ENCODE measurements around the gene CARM1. TPM values are rescaled to one million over a fixed set of nuclear protein-coding genes. Genes with fewer than 3 reads are reported as not detected.
A peak's percentile ranks its signal among the peaks of the same experiment; 100 is the strongest.
"Not testable (repeated sequence)": the region's sequence is repeated elsewhere in the genome, so short reads cannot be mapped to it uniquely, and the experiment has no call there.

The CARM1 gene
- total RNA-seq, 2 donors from 2014 or later, result 15.3 to 19.8 TPM

DNA sequence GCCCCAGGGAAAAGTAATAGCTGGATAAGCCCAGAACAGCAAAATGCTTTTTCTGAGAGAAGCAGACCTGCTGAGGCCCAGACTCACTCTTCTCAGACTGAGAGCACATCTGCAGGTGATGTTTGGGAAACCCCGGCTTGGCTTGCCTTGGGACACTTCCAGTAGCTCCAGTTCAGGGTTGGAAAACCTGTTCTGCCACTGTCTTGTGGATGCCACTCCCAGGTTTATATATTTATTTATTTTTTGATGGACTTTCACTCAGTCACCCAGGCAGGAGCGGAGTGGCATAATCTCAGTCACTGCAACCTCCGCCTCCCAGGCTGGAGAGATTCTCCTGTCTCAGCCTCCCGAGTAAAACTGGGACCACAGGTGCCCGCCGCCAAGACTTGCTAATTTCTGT, 81.5 kb downstream of the CARM1 start:
- no peak overlapping the region for H3K4me3 ChIP-seq
- TF ChIP-seq, protein P1, sequence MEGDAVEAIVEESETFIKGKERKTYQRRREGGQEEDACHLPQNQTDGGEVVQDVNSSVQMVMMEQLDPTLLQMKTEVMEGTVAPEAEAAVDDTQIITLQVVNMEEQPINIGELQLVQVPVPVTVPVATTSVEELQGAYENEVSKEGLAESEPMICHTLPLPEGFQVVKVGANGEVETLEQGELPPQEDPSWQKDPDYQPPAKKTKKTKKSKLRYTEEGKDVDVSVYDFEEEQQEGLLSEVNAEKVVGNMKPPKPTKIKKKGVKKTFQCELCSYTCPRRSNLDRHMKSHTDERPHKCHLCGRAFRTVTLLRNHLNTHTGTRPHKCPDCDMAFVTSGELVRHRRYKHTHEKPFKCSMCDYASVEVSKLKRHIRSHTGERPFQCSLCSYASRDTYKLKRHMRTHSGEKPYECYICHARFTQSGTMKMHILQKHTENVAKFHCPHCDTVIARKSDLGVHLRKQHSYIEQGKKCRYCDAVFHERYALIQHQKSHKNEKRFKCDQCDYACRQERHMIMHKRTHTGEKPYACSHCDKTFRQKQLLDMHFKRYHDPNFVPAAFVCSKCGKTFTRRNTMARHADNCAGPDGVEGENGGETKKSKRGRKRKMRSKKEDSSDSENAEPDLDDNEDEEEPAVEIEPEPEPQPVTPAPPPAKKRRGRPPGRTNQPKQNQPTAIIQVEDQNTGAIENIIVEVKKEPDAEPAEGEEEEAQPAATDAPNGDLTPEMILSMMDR (IDR thresholded peaks at IDR 0.05), result no peak
- DNase-seq (ENCODE audit: low spot score), result no peak

GRCh38 chr19:10959277-10959968, 88.1 kb downstream of the CARM1 start:
- not testable (repeated sequence) for DNase-seq (ENCODE audit: low spot score); H3K9me3 ChIP-seq; H3K36me3 ChIP-seq; H3K27me3 ChIP-seq
- Histone ChIP-seq H3K27ac (peak overlapping the region in 1 of 2 donors; percentile 94), H3K4me3 (peak overlapping the region in 1 of 2 donors; percentile 92), H3K4me1 (peaks cover 0 to 29% of the 10 kb centered on the region in 2 donors)

More for the DNA sequence above, 81.5 kb downstream of the CARM1 start:
- Histone ChIP-seq H3K27me3 (no peaks in the 10 kb centered on the region), H3K9me3 (no peaks in the 10 kb centered on the region), H3K36me3 (no peaks in the 10 kb centered on the region), H3K4me1 (no peaks in the 10 kb centered on the region), H3K27ac (no peak overlapping the region)

GRCh38 chr19:10960314-10961072, 89.1 kb downstream of the CARM1 start, which contains the start of gene SMARCA4:
SMARCA4 (plus strand) TSS chr19:10961030; CDS start chr19:10984152, 23,122 bp downstream.
- no peaks in the 10 kb centered on the region for H3K9me3 ChIP-seq
- TF ChIP-seq, protein P1 (IDR thresholded peaks at IDR 0.05), result no peak
- no peaks in the 10 kb centered on the region for H3K27me3 ChIP-seq
- peak; percentile 95 for DNase-seq (ENCODE audit: low spot score)
- peak within 1 kb of the TSS; percentile 81 to 92 for H3K4me3 ChIP-seq
- peak within 1 kb of the TSS; percentile 94 for H3K27ac ChIP-seq
- no peaks in the 10 kb centered on the region for H3K36me3 ChIP-seq
- peaks cover 0 to 29% of the 10 kb centered on the region in 2 donors for H3K4me1 ChIP-seq

DNA sequence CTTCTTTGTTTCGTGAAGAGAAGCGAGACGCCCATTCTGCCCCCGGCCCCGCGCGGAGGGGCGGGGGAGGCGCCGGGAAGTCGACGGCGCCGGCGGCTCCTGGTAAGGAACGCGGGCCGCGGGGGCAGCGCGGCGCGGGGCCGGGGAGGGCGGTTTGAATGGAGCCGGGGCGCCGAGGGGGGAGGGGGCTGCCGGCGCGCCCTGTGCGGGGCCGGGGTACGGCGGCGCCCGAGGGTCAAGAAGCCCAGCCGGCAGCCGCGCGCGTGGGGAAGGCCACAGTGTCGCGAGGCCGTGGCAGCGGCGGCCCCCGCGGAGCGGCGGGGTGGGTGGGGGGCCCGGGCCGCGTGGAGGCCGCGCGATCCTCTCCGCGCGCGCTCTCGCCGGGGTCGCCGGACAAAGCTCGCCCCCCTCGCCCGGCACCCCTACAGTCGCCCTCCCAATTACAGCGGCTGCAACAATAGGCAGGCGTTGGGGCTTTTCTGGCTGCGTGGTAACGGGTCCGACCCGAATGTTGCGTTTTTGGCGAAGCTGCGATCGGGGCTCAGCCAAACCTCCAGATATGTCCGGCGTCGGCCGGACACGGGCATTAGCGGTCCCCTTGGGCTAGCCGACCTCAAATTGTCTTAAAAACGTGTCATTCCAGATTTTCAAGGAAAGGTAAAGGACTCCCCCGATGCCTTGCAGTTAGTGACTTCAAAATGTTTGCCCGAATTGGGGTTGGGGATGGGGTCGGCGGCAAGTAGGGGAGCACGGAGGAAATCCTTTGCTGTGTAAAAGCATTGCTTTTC, 89.9 kb downstream of the CARM1 start:
- DNase-seq (ENCODE audit: low spot score), result no peak
- Histone ChIP-seq H3K27me3 (no peaks in the 10 kb centered on the region), H3K27ac (peak overlapping the region; percentile 88), H3K9me3 (no peaks in the 10 kb centered on the region), H3K4me3 (peak overlapping the region; percentile 78 to 92), H3K36me3 (no peaks in the 10 kb centered on the region), H3K4me1 (peaks cover 0 to 29% of the 10 kb centered on the region in 2 donors)
- TF ChIP-seq, protein P1 (IDR thresholded peaks at IDR 0.05), result no peak

- no peaks in the 10 kb centered on the region for H3K36me3 ChIP-seq
- no peak for DNase-seq (ENCODE audit: low spot score)
Measured at GRCh38 chr19:10962863-10963262, 91.5 kb downstream of the CARM1 start.

More at GRCh38 chr19:10962863-10963262, 91.5 kb downstream of the CARM1 start:
- H3K4me1 ChIP-seq, result peaks cover 0 to 29% of the 10 kb centered on the region in 2 donors
- TF ChIP-seq, protein P1 (IDR thresholded peaks at IDR 0.05), result no peak
- no peaks in the 10 kb centered on the region for H3K27me3 ChIP-seq
- H3K27ac ChIP-seq, result no peak overlapping the region
- no peaks in the 10 kb centered on the region for H3K9me3 ChIP-seq
- no peak overlapping the region for H3K4me3 ChIP-seq
